NCI-H748 (cell line): ENCODE results near the gene DMKN.
"Not testable (repeated sequence)": the region's sequence is repeated elsewhere in the genome, so short reads cannot be mapped to it uniquely, and the experiment has no call there.

ENCODE experiments used
- DNase-seq: peaks from one replicate; lab custom pipeline; 2025; ENCODE audit not compliant: unreplicated experiment; lab: John Stamatoyannopoulos, UW

Gene DMKN

GRCh38 chr19:35497406-35497805 is 16.0 kb downstream of the DMKN start:
- DNase-seq = no peak

- DNase-seq = peak; percentile 65
These were observed 18.1 kb downstream of the DMKN start for GRCh38 chr19:35495107-35496064.

GRCh38 chr19:35493971-35494370 is 19.5 kb downstream of the DMKN start:
- DNase-seq = no peak

GRCh38 chr19:35491836-35492360 is 21.6 kb downstream of the DMKN start:
- no peak for DNase-seq

GRCh38 chr19:35490364-35490763 is 23.1 kb downstream of the DMKN start, which contains the start of gene KRTDAP:
KRTDAP (minus strand) TSS chr19:35490464; CDS start chr19:35490442, 22 bp downstream.
- DNase-seq = no peak

- no peak for DNase-seq
These were observed 24.8 kb downstream of the DMKN start for GRCh38 chr19:35488677-35489076.

- no peak for DNase-seq
These were observed 25.7 kb downstream of the DMKN start for GRCh38 chr19:35487656-35488182.

GRCh38 chr19:35486268-35486708 is 27.2 kb downstream of the DMKN start:
- DNase-seq = no peak

- DNase-seq = no peak
These were observed 29.0 kb downstream of the DMKN start for GRCh38 chr19:35484252-35485036.

GRCh38 chr19:35483089-35483488 is 30.4 kb downstream of the DMKN start:
- DNase-seq = no peak

GRCh38 chr19:35478794-35479677 is 34.4 kb downstream of the DMKN start:
- peak; percentile 80 for DNase-seq

- peak; percentile 14 for DNase-seq
These were observed 37.3 kb downstream of the DMKN start for GRCh38 chr19:35476149-35476548.

GRCh38 chr19:35474594-35474993 is 38.9 kb downstream of the DMKN start:
- DNase-seq = not testable (repeated sequence)

GRCh38 chr19:35474104-35474503 is 39.3 kb downstream of the DMKN start:
- no peak for DNase-seq

GRCh38 chr19:35471946-35472345 is 41.5 kb downstream of the DMKN start:
- no peak for DNase-seq

GRCh38 chr19:35471075-35471474 is 42.4 kb downstream of the DMKN start:
- DNase-seq = not testable (repeated sequence)

GRCh38 chr19:35470128-35470527 is 43.3 kb downstream of the DMKN start:
- no peak for DNase-seq

- peak; percentile 27 for DNase-seq
These were observed 44.8 kb downstream of the DMKN start for GRCh38 chr19:35468637-35469036.

GRCh38 chr19:35466259-35466658 is 47.2 kb downstream of the DMKN start:
- no peak for DNase-seq

GRCh38 chr19:35462956-35463355 is 50.5 kb downstream of the DMKN start:
- DNase-seq = not testable (repeated sequence)
